Stimulated activated CD4-positive, alpha-beta T cell treated with anti-CD3 and anti-CD28 coated beads, TNF-alpha, amount 100 ng/mL, for 24 hours (primary cell): ENCODE results near the gene DBNL.
"Not testable (repeated sequence)": the region's sequence is repeated elsewhere in the genome, so short reads cannot be mapped to it uniquely, and the experiment has no call there.

ENCODE experiments used
- DNase-seq, 3 experiments: peaks; one replicate each; pipeline ENCODE4 v3.0.0-alpha.2; 2020; ENCODE audit warnings: low read depth in 3 of 3

Gene DBNL

GRCh38 chr7:44044315-44045225, at the start of gene DBNL:
Gene DBNL (plus strand): TSS chr7:44044702. CDS start chr7:44044738, 36 bp downstream.
- DNase-seq: peak; percentile 85 to 91 (median 87)

- DNase-seq: not testable (repeated sequence)
These were observed 47.0 kb upstream of the DBNL start, which contains the start of gene SPDYE1 for GRCh38 chr7:43997532-43997931. Gene SPDYE1 (plus strand): TSS chr7:43997897. CDS start chr7:43999950, 2,053 bp downstream.

GRCh38 chr7:44012081-44012480, 32.4 kb upstream of the DBNL start:
- not testable (repeated sequence) for DNase-seq

- DNase-seq: not testable (repeated sequence)
These were observed 29.4 kb upstream of the DBNL start for GRCh38 chr7:44015090-44015489.

- peak; percentile 98 to 99 (median 98) for DNase-seq
These were observed 25.4 kb upstream of the DBNL start for GRCh38 chr7:44018857-44019807.

- DNase-seq: not testable (repeated sequence)
These were observed 24.7 kb upstream of the DBNL start for GRCh38 chr7:44019825-44020224.

GRCh38 chr7:44022069-44022468, 22.4 kb upstream of the DBNL start:
- DNase-seq: not testable (repeated sequence)

- DNase-seq: not testable (repeated sequence)
These were observed 21.6 kb upstream of the DBNL start for GRCh38 chr7:44022796-44023467.

- not testable (repeated sequence) for DNase-seq
These were observed 15.1 kb upstream of the DBNL start for GRCh38 chr7:44029433-44029832.

- not testable (repeated sequence) for DNase-seq
These were observed 14.5 kb upstream of the DBNL start for GRCh38 chr7:44030029-44030428.

- DNase-seq: not testable (repeated sequence)
These were observed 13.2 kb upstream of the DBNL start for GRCh38 chr7:44031319-44031718.

GRCh38 chr7:44032031-44032430, 12.5 kb upstream of the DBNL start:
- not testable (repeated sequence) for DNase-seq

GRCh38 chr7:44033971-44034844, 10.3 kb upstream of the DBNL start:
- DNase-seq: not testable (repeated sequence)

GRCh38 chr7:44036364-44036763, 8.1 kb upstream of the DBNL start:
- DNase-seq: peak in 1 of 3 experiments; percentile 43

- DNase-seq: not testable (repeated sequence)
These were observed 6.6 kb upstream of the DBNL start for GRCh38 chr7:44037951-44038350.

- DNase-seq: not testable (repeated sequence)
These were observed 5.9 kb upstream of the DBNL start for GRCh38 chr7:44038553-44038952.

GRCh38 chr7:44038961-44039558, 5.4 kb upstream of the DBNL start:
- peak; percentile 45 to 78 (median 63) for DNase-seq

- not testable (repeated sequence) for DNase-seq
These were observed 4.6 kb upstream of the DBNL start for GRCh38 chr7:44039800-44040492.

- DNase-seq: peak in 2 of 3 experiments; percentile 36 to 56
These were observed 4.0 kb upstream of the DBNL start for GRCh38 chr7:44040493-44040891.
